CD8-positive, alpha-beta memory T cell (primary cell): ENCODE results near the gene TTBK1. TPM values are rescaled to one million over a fixed set of nuclear protein-coding genes. Genes with fewer than 3 reads are reported as not detected.

Experiments
- CTCF ChIA-PET: fragments of 350-600 bp; sonication (Branson Sonifier 250); formaldehyde crosslinking; loops from one replicate; lab custom pipeline; 2021; ENCODE audit warnings: antibody characterized with exemption; lab: Charles Lee
- POLR2A ChIA-PET: fragments of 350-600 bp; sonication (Branson Sonifier 250); formaldehyde crosslinking; loops from one replicate; lab custom pipeline; 2021; ENCODE audit warnings: antibody characterized with exemption; lab: Charles Lee
- DNase-seq, 5 donors: peaks; one replicate each; pipeline versions ENCODE4 v3.0.0 to v3.0.0-alpha.2; 2020 to 2022; ENCODE audit warnings: mixed read lengths in 1 of 5
- H3K27ac ChIP-seq: one replicate; pipeline ENCODE4 v1.7.0; 2013; ENCODE audit warnings: low read depth, mild to moderate bottlenecking, low read length, moderate library complexity
- H3K27me3 ChIP-seq: 2 replicates; pipeline ENCODE4 v1.7.0; 2013; ENCODE audit warnings: low read length, mild to moderate bottlenecking; ENCODE audit not compliant: insufficient read depth, poor library complexity, severe bottlenecking
- H3K36me3 ChIP-seq: 2 replicates; pipeline ENCODE4 v1.7.0; 2013; ENCODE audit warnings: mild to moderate bottlenecking, low read length, moderate library complexity; ENCODE audit not compliant: insufficient read depth
- H3K4me1 ChIP-seq: 2 replicates; pipeline ENCODE4 v1.7.0; 2013; ENCODE audit warnings: mild to moderate bottlenecking, low read length, moderate library complexity; ENCODE audit not compliant: insufficient read depth
- H3K4me3 ChIP-seq: 2 replicates; pipeline ENCODE4 v1.7.0; 2013; ENCODE audit warnings: mild to moderate bottlenecking, low read length
- H3K9me3 ChIP-seq: 2 replicates; pipeline ENCODE4 v1.7.0; 2013; ENCODE audit warnings: mild to moderate bottlenecking, low read length
- H3K27ac Mint-ChIP-seq, 8 donors: one replicate each; pipeline ENCODE4 v1.8.0; 2020 to 2021; ENCODE audit warnings: mixed read lengths in 8 of 8, mild to moderate bottlenecking in 6 of 8, inconsistent platforms in 3 of 8, moderate library complexity in 3 of 8
- H3K27me3 Mint-ChIP-seq, 2 donors: one replicate each; pipeline ENCODE4 v1.8.0; 2020 to 2021; ENCODE audit warnings: mixed read lengths in 2 of 2, mild to moderate bottlenecking in 1 of 2, moderate library complexity in 1 of 2
- H3K36me3 Mint-ChIP-seq, 3 donors: one replicate each; pipeline ENCODE4 v1.8.0; 2020 to 2021; ENCODE audit warnings: mixed read lengths in 3 of 3, inconsistent platforms in 1 of 3, mild to moderate bottlenecking in 1 of 3
- H3K4me1 Mint-ChIP-seq, 3 donors: one replicate each; pipeline ENCODE4 v1.8.0; 2020 to 2021; ENCODE audit warnings: mixed read lengths in 3 of 3, inconsistent platforms in 1 of 3, mild to moderate bottlenecking in 1 of 3
- H3K4me3 Mint-ChIP-seq, 7 donors: one replicate each; pipeline ENCODE4 v1.8.0; 2020 to 2021; ENCODE audit warnings: mixed read lengths in 7 of 7, mild to moderate bottlenecking in 6 of 7, moderate library complexity in 4 of 7, inconsistent platforms in 2 of 7
- H3K9me3 Mint-ChIP-seq, 5 donors: one replicate each; pipeline ENCODE4 v1.8.0; 2020 to 2022; ENCODE audit warnings: mixed read lengths in 5 of 5, mild to moderate bottlenecking in 3 of 5, moderate library complexity in 2 of 5, inconsistent platforms in 1 of 5
- polyA plus RNA-seq: library from polyadenylated mRNA; unstranded; fragments of 300-500 nt; fragmentation: Illumina TruSeq; gene quantifications from one replicate; pipeline ENCODE4 v1.2.3, GENCODE V29; 2021
- total RNA-seq, 2 experiments: library from RNA; stranded (reverse); gene quantifications; one replicate each; pipeline ENCODE4 v1.2.3, GENCODE V29; 2021

Gene TTBK1
- total and polyA plus RNA-seq, 3 experiments from 2014 or later, result 1.1 to 1.2 TPM; not detected in 1

DNA sequence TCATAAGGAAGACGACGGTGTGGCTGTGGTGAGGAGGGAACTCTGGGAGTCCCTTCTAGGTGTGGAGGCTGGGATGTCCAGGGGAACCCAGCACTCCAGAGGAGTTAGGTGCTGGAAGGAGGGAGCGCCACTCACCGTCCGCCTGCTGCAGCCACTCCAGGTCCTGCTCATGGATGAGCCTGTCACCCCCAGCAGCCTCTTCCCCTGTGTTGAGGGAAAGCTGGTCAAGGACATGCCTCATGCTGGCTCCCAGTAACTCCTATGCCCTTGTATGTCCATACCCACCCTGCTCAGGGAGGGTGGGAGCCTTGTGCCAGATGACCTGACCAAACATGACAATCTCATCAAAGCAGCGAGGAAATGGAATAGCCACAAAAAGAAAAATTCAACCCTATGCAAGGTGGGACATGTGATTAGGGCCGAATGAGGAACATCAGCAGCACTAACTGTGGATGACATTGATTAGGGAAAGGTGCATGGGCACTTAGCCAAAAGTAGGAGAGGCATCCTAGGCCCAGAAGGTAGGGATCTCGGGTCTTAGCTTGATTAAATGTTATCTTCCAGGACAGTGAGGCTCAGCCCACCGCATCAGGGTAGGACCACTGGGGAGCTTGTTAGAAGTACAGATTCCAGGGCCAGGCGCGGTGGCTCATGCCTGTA is 17.0 kb upstream of the TTBK1 start:
- ChIA-PET CTCF (interaction anchor here (1.5 kb wide), 1 partner anchor 80 kb away, joined by 3 read pairs; no protein-coding TSS in a partner anchor), POLR2A (interaction anchor here (0.5 kb wide), 1 partner anchor 44 kb away, joined by 4 read pairs; no protein-coding TSS in a partner anchor)
- Mint-ChIP-seq H3K9me3 (no peaks in the 10 kb centered on the region), H3K27ac (peak overlapping the region in 7 of 8 donors; percentile 81 to 100 (median 99)), H3K4me3 (peak overlapping the region in 4 of 7 donors; percentile 5 to 66 (median 46)), H3K27me3 (peaks cover 0 to 2% of the 10 kb centered on the region in 2 donors), H3K4me1 (peaks cover 33 to 68% (median 53%) of the 10 kb centered on the region in 3 donors), H3K36me3 (peaks cover 0 to 22% (median 3%) of the 10 kb centered on the region in 3 donors)
- H3K27ac ChIP-seq, result no peak overlapping the region
- no peaks in the 10 kb centered on the region for H3K9me3 ChIP-seq
- no peak overlapping the region for H3K4me3 ChIP-seq
- no peak for DNase-seq
- H3K27me3 ChIP-seq, result no peaks in the 10 kb centered on the region
- no peaks in the 10 kb centered on the region for H3K36me3 ChIP-seq
- peaks cover 45% of the 10 kb centered on the region for H3K4me1 ChIP-seq

DNA sequence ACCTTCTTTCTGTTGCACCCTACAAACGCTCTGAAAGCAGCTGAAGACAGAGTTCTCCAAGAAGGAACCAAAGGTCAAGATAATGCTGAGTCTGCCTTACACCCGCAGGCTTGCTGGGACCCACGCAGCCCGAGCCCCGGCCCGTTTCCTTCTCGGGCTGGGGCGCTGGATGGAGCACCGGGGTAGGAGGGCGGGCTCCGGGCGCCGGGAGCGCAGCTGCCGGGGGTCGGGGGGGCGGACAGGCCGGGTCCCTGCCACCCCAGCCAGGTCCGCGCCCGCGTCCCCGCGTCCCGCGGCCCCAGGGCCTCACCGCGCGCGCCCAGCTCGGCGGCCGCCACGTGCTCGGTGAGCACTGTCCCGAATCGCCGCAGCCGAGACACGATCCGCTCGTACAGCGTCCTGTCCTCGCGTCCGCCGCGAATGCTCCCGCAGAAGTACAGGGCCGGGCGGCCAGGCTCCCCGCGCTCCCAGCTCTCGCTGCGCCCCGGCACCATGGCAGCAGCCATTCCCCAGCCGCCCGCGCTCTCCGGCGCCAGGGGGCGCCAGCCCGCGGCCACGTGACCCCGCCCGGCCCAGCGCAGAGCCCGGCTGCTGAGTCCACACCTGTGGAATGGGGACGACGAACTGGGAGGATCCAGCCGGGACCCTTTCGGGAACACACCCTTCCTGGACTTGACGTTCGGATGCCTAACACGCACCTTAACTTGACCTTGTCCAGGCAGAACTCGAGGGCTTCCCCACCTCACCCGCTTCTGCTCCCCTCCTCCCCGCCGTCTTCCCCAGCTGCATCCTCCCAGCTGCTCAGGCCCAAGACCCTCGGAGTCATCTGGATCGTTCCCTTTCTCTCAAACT is 14.1 kb upstream of the TTBK1 start, which contains the start of gene DNPH1:
TSS of gene DNPH1 (minus strand) at position 531 of the 852 bp plus-strand sequence. CDS start at position 506, 25 bp downstream.
- Mint-ChIP-seq H3K9me3 (no peaks in the 10 kb centered on the region), H3K4me1 (peaks cover 24 to 44% (median 39%) of the 10 kb centered on the region in 3 donors), H3K36me3 (peaks cover 0 to 8% (median 0%) of the 10 kb centered on the region in 3 donors), H3K27ac (peak within 1 kb of the TSS; percentile 85 to 97 (median 94)), H3K4me3 (peak within 1 kb of the TSS; percentile 85 to 93 (median 90)), H3K27me3 (peaks cover 3 to 12% of the 10 kb centered on the region in 2 donors)
- DNase-seq, result peak; percentile 68 to 83 (median 75)
- Histone ChIP-seq H3K27me3 (no peaks in the 10 kb centered on the region), H3K27ac (peak within 1 kb of the TSS; percentile 53), H3K9me3 (no peaks in the 10 kb centered on the region), H3K4me3 (peak within 1 kb of the TSS; percentile 62), H3K36me3 (no peaks in the 10 kb centered on the region), H3K4me1 (peaks cover 30% of the 10 kb centered on the region)
- CTCF ChIA-PET, result interaction anchor here (0.6 to 2.9 kb wide), 46 partner anchors 9 to 437 kb away, joined by 3 to 26 read pairs (median 4); partner anchors contain the start of genes ABCC10, CRIP3, CUL9 and TTBK1
- POLR2A ChIA-PET, result interaction anchor here (0.5 to 1.6 kb wide), 8 partner anchors 9 to 299 kb away, joined by 3 to 9 read pairs (median 4); no protein-coding TSS in a partner anchor

DNA sequence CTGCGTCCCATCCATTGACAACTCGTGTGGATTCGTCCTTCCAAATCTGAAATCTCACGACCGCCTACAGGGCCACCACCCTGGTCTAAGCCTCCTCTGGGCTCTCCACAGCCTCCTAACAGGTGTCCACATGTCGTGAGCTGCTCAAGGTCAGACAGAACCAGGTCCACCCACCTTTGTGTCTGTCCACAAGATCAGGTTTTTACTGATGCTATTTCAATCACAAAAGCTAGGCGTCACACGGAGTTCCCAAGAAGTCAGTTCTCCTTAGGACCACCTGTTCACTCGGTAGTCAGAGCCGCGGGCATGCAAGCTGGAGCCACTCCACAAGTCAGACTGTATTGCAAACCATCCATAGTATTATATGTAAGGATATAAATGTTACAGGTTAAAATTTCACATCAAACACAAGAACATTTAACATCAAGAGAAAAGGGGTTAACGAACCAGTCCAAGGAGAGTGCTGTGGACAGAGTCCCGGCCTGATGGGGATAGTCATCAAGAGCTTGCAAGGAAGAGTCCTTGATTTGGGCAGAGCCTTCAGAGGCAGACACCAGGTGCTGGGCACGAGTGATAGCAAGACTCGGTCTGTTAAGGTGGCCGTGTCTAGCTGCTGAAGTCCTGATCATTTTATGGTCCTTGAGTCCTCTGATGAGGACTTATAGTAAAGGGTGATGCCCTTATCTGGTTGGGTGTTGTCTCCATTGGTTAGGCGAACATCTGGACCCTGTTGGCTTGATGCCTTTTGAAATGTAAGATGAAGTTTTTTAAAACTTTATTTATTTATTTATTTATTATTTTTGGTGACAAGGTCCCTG is 13.3 kb upstream of the TTBK1 start:
- peaks cover 7 to 12% of the 10 kb centered on the region in 2 donors for H3K27me3 Mint-ChIP-seq
- H3K4me1 Mint-ChIP-seq, result peaks cover 19 to 38% (median 33%) of the 10 kb centered on the region in 3 donors
- H3K9me3 Mint-ChIP-seq, result no peaks in the 10 kb centered on the region
- H3K9me3 ChIP-seq, result no peaks in the 10 kb centered on the region
- no peak overlapping the region for H3K27ac ChIP-seq
- CTCF ChIA-PET, result interaction anchor here (0.6 to 2.9 kb wide), 29 partner anchors 8 to 279 kb away, joined by 3 to 26 read pairs (median 5); partner anchors contain the start of genes CRIP3, CUL9 and TTBK1
- H3K27me3 ChIP-seq, result no peaks in the 10 kb centered on the region
- POLR2A ChIA-PET, result interaction anchor here (0.5 to 1.6 kb wide), 6 partner anchors 8 to 300 kb away, joined by 3 to 9 read pairs (median 4); no protein-coding TSS in a partner anchor
- peaks cover 0 to 4% (median 0%) of the 10 kb centered on the region in 3 donors for H3K36me3 Mint-ChIP-seq
- H3K27ac Mint-ChIP-seq, result peak overlapping the region; percentile 56 to 97 (median 92)
- DNase-seq, result no peak
- no peaks in the 10 kb centered on the region for H3K36me3 ChIP-seq
- H3K4me3 Mint-ChIP-seq, result peak overlapping the region; percentile 83 to 90 (median 88)
- H3K4me1 ChIP-seq, result peaks cover 23% of the 10 kb centered on the region
- peak overlapping the region; percentile 62 for H3K4me3 ChIP-seq

DNA sequence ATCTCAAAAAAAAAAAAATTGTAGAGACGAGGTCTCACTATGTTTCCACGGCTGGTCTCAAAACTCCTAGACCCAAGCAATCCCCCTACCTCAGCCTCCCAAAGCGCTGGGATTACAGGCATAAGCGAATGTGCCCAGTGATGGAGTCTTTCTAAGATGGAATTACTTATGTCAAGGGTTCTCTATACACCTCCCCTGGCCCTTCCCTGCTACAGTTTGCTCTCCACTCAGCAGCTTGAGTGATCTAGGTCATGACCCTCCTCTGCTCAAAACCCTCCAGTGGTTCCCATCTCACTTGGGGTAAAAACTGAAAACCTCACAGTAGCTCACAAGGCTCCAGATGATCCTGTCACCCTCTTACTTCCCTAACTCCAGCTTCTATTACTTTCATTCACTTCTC is 12.2 kb upstream of the TTBK1 start:
- H3K36me3 ChIP-seq, result no peaks in the 10 kb centered on the region
- peak overlapping the region in 2 of 8 donors; percentile 66 to 67 for H3K27ac Mint-ChIP-seq
- no peaks in the 10 kb centered on the region for H3K9me3 Mint-ChIP-seq
- H3K4me1 ChIP-seq, result peaks cover 13% of the 10 kb centered on the region
- H3K27ac ChIP-seq, result no peak overlapping the region
- POLR2A ChIA-PET, result no interaction called here
- DNase-seq, result no peak
- CTCF ChIA-PET, result interaction anchor here (0.6 to 2.6 kb wide), 3 partner anchors 30 to 277 kb away, joined by 3 to 9 read pairs (median 3); no protein-coding TSS in a partner anchor
- peaks cover 7 to 12% of the 10 kb centered on the region in 2 donors for H3K27me3 Mint-ChIP-seq
- no peak overlapping the region for H3K4me3 ChIP-seq
- no peaks in the 10 kb centered on the region for H3K27me3 ChIP-seq
- no peaks in the 10 kb centered on the region for H3K9me3 ChIP-seq
- peaks cover 16 to 29% (median 27%) of the 10 kb centered on the region in 3 donors for H3K4me1 Mint-ChIP-seq
- H3K4me3 Mint-ChIP-seq, result peak overlapping the region in 2 of 7 donors; percentile 20 to 72
- peaks cover 0 to 1% (median 0%) of the 10 kb centered on the region in 3 donors for H3K36me3 Mint-ChIP-seq

DNA sequence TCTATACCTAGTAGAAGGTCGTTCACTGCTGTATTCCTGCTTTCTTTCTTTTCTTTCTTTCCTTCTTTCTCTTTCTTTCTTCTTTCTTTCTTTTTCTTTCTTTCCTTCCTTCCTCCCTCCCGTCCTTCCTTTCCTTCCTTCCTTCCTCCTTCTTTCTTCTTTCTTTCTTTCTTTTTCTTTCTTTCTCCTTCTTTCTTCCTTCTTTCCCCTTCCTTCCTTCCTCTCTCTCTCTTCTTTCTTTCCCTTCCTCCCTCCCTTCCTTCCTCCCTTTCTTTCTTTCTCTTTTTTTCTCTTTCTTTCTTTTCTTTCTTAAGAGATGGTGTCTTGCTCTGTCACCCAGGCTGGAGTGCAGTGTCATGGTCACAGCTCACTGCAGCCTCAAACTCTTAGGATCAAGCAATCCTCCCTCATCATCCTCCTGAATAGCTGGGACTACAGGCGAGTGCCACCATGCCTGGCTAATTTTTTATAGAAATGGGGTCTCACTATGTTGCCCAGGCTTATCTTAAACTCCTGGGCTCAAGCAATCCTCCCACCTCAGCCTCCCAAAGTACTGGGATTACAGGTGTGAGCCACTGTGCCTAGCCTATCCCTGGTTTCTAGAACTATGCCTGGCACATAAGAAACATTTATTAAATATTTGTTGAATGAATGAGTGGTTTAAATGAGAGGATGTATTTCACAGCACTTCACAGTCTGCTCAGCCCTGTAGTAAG is 11.4 kb upstream of the TTBK1 start:
- POLR2A ChIA-PET, result no interaction called here
- H3K27ac ChIP-seq, result no peak overlapping the region
- CTCF ChIA-PET, result interaction anchor here (1.3 kb wide), 1 partner anchor 31 kb away, joined by 3 read pairs; no protein-coding TSS in a partner anchor

DNA sequence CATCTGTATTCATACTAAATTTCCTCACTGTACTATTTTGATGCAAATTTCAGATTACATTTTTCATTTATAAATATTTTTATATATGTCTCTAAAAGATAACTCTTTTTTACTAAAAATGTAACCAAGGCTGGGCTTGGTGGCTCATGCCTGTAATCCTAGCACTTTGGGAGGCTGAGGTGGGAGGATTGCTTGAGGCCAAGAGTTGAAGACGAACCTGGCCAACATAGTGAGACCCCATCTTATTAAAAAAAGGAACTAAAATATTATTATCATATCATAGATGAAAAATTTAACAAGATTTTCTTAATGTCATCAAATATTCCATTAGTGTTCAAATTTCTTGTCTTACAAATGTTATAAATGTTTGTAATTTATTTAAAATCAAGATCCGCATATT is 7.4 kb upstream of the TTBK1 start:
- H3K9me3 Mint-ChIP-seq, result peaks cover 0 to 7% (median 6%) of the 10 kb centered on the region in 5 donors
- no peak overlapping the region for H3K4me3 Mint-ChIP-seq
- H3K4me3 ChIP-seq, result no peak overlapping the region
- no peaks in the 10 kb centered on the region for H3K36me3 ChIP-seq
- H3K27ac Mint-ChIP-seq, result no peak overlapping the region
- peaks cover 3% of the 10 kb centered on the region for H3K27me3 ChIP-seq
- ChIA-PET CTCF (no interaction called here), POLR2A (no interaction called here)
- no peak overlapping the region for H3K27ac ChIP-seq
- no peaks in the 10 kb centered on the region for H3K4me1 Mint-ChIP-seq
- no peaks in the 10 kb centered on the region for H3K4me1 ChIP-seq
- no peaks in the 10 kb centered on the region for H3K9me3 ChIP-seq
- no peak for DNase-seq
- H3K27me3 Mint-ChIP-seq, result peaks cover 23 to 54% of the 10 kb centered on the region in 2 donors
- peaks cover 0 to 15% (median 2%) of the 10 kb centered on the region in 3 donors for H3K36me3 Mint-ChIP-seq

More for the DNA sequence above, 11.4 kb upstream of the TTBK1 start:
- no peak for DNase-seq
- no peaks in the 10 kb centered on the region for H3K36me3 ChIP-seq
- no peaks in the 10 kb centered on the region for H3K27me3 ChIP-seq
- H3K27me3 Mint-ChIP-seq, result peaks cover 10 to 19% of the 10 kb centered on the region in 2 donors
- peaks cover 12 to 22% (median 20%) of the 10 kb centered on the region in 3 donors for H3K4me1 Mint-ChIP-seq
- H3K4me3 ChIP-seq, result no peak overlapping the region
- H3K36me3 Mint-ChIP-seq, result peaks cover 0 to 1% (median 0%) of the 10 kb centered on the region in 3 donors
- peak overlapping the region in 3 of 8 donors; percentile 9 to 67 (median 65) for H3K27ac Mint-ChIP-seq
- H3K9me3 ChIP-seq, result no peaks in the 10 kb centered on the region
- H3K4me3 Mint-ChIP-seq, result peak overlapping the region in 1 of 7 donors; percentile 72
- H3K4me1 ChIP-seq, result peaks cover 13% of the 10 kb centered on the region
- no peaks in the 10 kb centered on the region for H3K9me3 Mint-ChIP-seq
